RWPE2 (cell line): ENCODE results near the gene C3orf22.

Experiments used
- ATAC-seq: fragments of 200-7000 bp; cut with Tn5 transposase; 3 replicates; pipeline ENCODE4 v1.9.1; 2021; ENCODE audit warnings: low read depth
- DNase-seq: peaks from one replicate; pipeline ENCODE4 v3.0.0-alpha.2; 2020; ENCODE audit warnings: low spot score
- H3K27ac ChIP-seq: fragments of 450-650 bp; 2 replicates; pipeline ENCODE4 v1.5.1; 2017; ENCODE audit warnings: mild to moderate bottlenecking; ENCODE audit not compliant: poor library complexity, severe bottlenecking
- H3K27me3 ChIP-seq: fragments of 250-450 bp; sonication (Bioruptor Pico); 2 replicates; pipeline ENCODE4 v1.5.1; 2021; ENCODE audit warnings: mild to moderate bottlenecking, moderate library complexity; ENCODE audit not compliant: insufficient read depth, poor library complexity, severe bottlenecking
- H3K36me3 ChIP-seq: fragments of 250-450 bp; sonication (Bioruptor Pico); 2 replicates; pipeline ENCODE4 v1.5.1; 2020; ENCODE audit warnings: low read depth, mild to moderate bottlenecking, moderate library complexity
- H3K4me1 ChIP-seq: fragments of 250-450 bp; sonication (Bioruptor Pico); 2 replicates; pipeline ENCODE4 v1.5.1; 2021; ENCODE audit warnings: mild to moderate bottlenecking, moderate library complexity; ENCODE audit not compliant: insufficient read depth, poor library complexity, severe bottlenecking
- H3K4me3 ChIP-seq: fragments of 250-450 bp; sonication (Bioruptor Pico); 2 replicates; pipeline ENCODE4 v1.5.1; 2021; ENCODE audit warnings: mild to moderate bottlenecking, moderate library complexity; ENCODE audit not compliant: severe bottlenecking
- H3K9me3 ChIP-seq: fragments of 250-450 bp; sonication (Bioruptor Pico); 2 replicates; pipeline ENCODE4 v1.5.1; 2021; ENCODE audit warnings: mild to moderate bottlenecking, moderate library complexity; ENCODE audit not compliant: severe bottlenecking
- CTCF ChIP-seq: fragments of 450-650 bp; IDR thresholded peaks from one replicate; pipeline ENCODE4 v1.5.1; 2017; ENCODE audit warnings: mild to moderate bottlenecking, moderate library complexity; ENCODE audit not compliant: poor library complexity, severe bottlenecking

The C3orf22 gene

GRCh38 chr3:126502656-126503055 is 56.1 kb downstream of the C3orf22 start:
- ATAC-seq (no peak), DNase-seq (no peak)
- Histone ChIP-seq H3K9me3 (no peaks in the 10 kb centered on the region), H3K27ac (no peak overlapping the region), H3K4me1 (no peaks in the 10 kb centered on the region), H3K4me3 (no peak overlapping the region), H3K27me3 (no peaks in the 10 kb centered on the region), H3K36me3 (no peaks in the 10 kb centered on the region)
- TF ChIP-seq CTCF, result no peak

- no peak for ATAC-seq
These were observed 57.0 kb downstream of the C3orf22 start for GRCh38 chr3:126501736-126502135.

GRCh38 chr3:126501054-126501453 is 57.7 kb downstream of the C3orf22 start:
- Histone ChIP-seq H3K27me3 (no peaks in the 10 kb centered on the region), H3K36me3 (no peaks in the 10 kb centered on the region), H3K4me3 (no peak overlapping the region), H3K9me3 (no peaks in the 10 kb centered on the region), H3K27ac (no peak overlapping the region), H3K4me1 (no peaks in the 10 kb centered on the region)
- no peak for TF ChIP-seq CTCF
- ATAC-seq, result no peak
- DNase-seq, result no peak

More at GRCh38 chr3:126501736-126502135, 57.0 kb downstream of the C3orf22 start:
- Histone ChIP-seq H3K4me3 (no peak overlapping the region), H3K36me3 (no peaks in the 10 kb centered on the region), H3K27me3 (no peaks in the 10 kb centered on the region), H3K27ac (no peak overlapping the region), H3K4me1 (no peaks in the 10 kb centered on the region), H3K9me3 (no peaks in the 10 kb centered on the region)
- TF ChIP-seq CTCF, result no peak
- DNase-seq, result no peak

- no peak overlapping the region for H3K27ac ChIP-seq
- no peak overlapping the region for H3K4me3 ChIP-seq
- TF ChIP-seq CTCF, result no peak
- H3K9me3 ChIP-seq, result no peaks in the 10 kb centered on the region
- no peaks in the 10 kb centered on the region for H3K4me1 ChIP-seq
- no peaks in the 10 kb centered on the region for H3K27me3 ChIP-seq
- DNase-seq (no peak), ATAC-seq (no peak)
- H3K36me3 ChIP-seq, result no peaks in the 10 kb centered on the region
These were observed 58.7 kb downstream of the C3orf22 start for GRCh38 chr3:126500016-126500415.
